Neural cell (in vitro differentiated cells): Measurements from ENCODE around the gene PTOV1.

Experiments used
- CTCF ChIP-seq: fragments of 450-650 bp; IDR thresholded peaks from 2 replicates; pipeline ENCODE4 v1.5.1; 2014; ENCODE audit warnings: antibody characterized with exemption, mild to moderate bottlenecking, moderate library complexity; ENCODE audit not compliant: poor library complexity, severe bottlenecking
- EZH2 ChIP-seq: fragments of 200-600, 300-800 bp; shearing (Covaris generic), sonication (generic); IDR thresholded peaks from 2 replicates; pipeline ENCODE4 v1.6.1; 2014; ENCODE audit warnings: antibody characterized with exemption, low read length, borderline replicate concordance, mild to moderate bottlenecking; ENCODE audit not compliant: insufficient read depth, poor library complexity, severe bottlenecking
- MXI1 ChIP-seq: fragments of 450-650 bp; conservative IDR thresholded peaks from 2 replicates; pipeline ENCODE4 v1.6.1; 2014; ENCODE audit warnings: antibody characterized with exemption, mild to moderate bottlenecking; ENCODE audit not compliant: poor library complexity, severe bottlenecking
- POLR2AphosphoS5 ChIP-seq: IDR thresholded peaks from 2 replicates; pipeline ENCODE4 v1.6.1; 2012

- TF ChIP-seq CTCF (no peak), EZH2 (no peak), POLR2AphosphoS5 (no peak), MXI1 (no peak)
Observed at GRCh38 chr19:49882643-49883042, 31.7 kb downstream of the PTOV1 start.
